ENCODE measurements around the gene IFIH1. TPM values are rescaled to one million over a fixed set of nuclear protein-coding genes. Genes with fewer than 3 reads are reported as not detected.

The IFIH1 gene
- polyA plus RNA-seq, 1 donor, result 2.8 TPM

Other genes starting within 250 kb of the IFIH1 start
- gene DPP4, start 244.5 kb downstream of the IFIH1 start, polyA plus RNA-seq (ENCODE audit: insufficient read length), result 4.3 TPM
- 2.5 TPM for gene GCG, start 166.4 kb downstream of the IFIH1 start, polyA plus RNA-seq (ENCODE audit: insufficient read length)
- gene FAP, start 75.2 kb downstream of the IFIH1 start, polyA plus RNA-seq (ENCODE audit: insufficient read length), result 49.7 TPM
- gene GCA, start 25.4 kb upstream of the IFIH1 start, polyA plus RNA-seq (ENCODE audit: insufficient read length), result 13.8 TPM

All from hindlimb muscle (tissue), 1 donor.